Measurements from ENCODE around the gene RXRA.

The RXRA gene

GRCh38 chr9:134386951-134387831 lies 60.9 kb downstream of the RXRA start:
- no peak for DNase-seq

- no peak for DNase-seq
These were observed 62.1 kb downstream of the RXRA start for GRCh38 chr9:134388289-134388808.

GRCh38 chr9:134388976-134389375 lies 62.7 kb downstream of the RXRA start:
- DNase-seq = no peak

- no peak for DNase-seq
These were observed 63.4 kb downstream of the RXRA start for GRCh38 chr9:134389642-134390041.

GRCh38 chr9:134390537-134390936 lies 64.3 kb downstream of the RXRA start:
- no peak for DNase-seq

- DNase-seq = no peak
These were observed 64.7 kb downstream of the RXRA start for GRCh38 chr9:134390947-134391318.

GRCh38 chr9:134391319-134392231 lies 65.3 kb downstream of the RXRA start:
- DNase-seq = no peak

- DNase-seq = no peak
These were observed 66.6 kb downstream of the RXRA start for GRCh38 chr9:134392900-134393299.

GRCh38 chr9:134393582-134394280 lies 67.5 kb downstream of the RXRA start:
- no peak for DNase-seq

- DNase-seq = no peak
These were observed 68.8 kb downstream of the RXRA start for GRCh38 chr9:134395002-134395517.

- DNase-seq = no peak
These were observed 69.5 kb downstream of the RXRA start for GRCh38 chr9:134395737-134396257.

GRCh38 chr9:134396258-134396742 lies 70.0 kb downstream of the RXRA start:
- no peak for DNase-seq

- no peak for DNase-seq
These were observed 70.6 kb downstream of the RXRA start for GRCh38 chr9:134396825-134397224.

- no peak for DNase-seq
These were observed 72.5 kb downstream of the RXRA start for GRCh38 chr9:134398756-134399155.

GRCh38 chr9:134399435-134400056 lies 73.3 kb downstream of the RXRA start:
- no peak for DNase-seq

GRCh38 chr9:134400283-134400682 lies 74.0 kb downstream of the RXRA start:
- DNase-seq = no peak

- no peak for DNase-seq
These were observed 75.1 kb downstream of the RXRA start for GRCh38 chr9:134401391-134401790.

GRCh38 chr9:134402182-134402581 lies 75.9 kb downstream of the RXRA start:
- DNase-seq = no peak

GRCh38 chr9:134403292-134403681 lies 77.0 kb downstream of the RXRA start:
- no peak for DNase-seq

GRCh38 chr9:134403682-134404301 lies 77.5 kb downstream of the RXRA start:
- no peak for DNase-seq

All from NCI-H2107 (cell line).